ENCODE results near the gene SLC38A10.

Gene SLC38A10

DNA sequence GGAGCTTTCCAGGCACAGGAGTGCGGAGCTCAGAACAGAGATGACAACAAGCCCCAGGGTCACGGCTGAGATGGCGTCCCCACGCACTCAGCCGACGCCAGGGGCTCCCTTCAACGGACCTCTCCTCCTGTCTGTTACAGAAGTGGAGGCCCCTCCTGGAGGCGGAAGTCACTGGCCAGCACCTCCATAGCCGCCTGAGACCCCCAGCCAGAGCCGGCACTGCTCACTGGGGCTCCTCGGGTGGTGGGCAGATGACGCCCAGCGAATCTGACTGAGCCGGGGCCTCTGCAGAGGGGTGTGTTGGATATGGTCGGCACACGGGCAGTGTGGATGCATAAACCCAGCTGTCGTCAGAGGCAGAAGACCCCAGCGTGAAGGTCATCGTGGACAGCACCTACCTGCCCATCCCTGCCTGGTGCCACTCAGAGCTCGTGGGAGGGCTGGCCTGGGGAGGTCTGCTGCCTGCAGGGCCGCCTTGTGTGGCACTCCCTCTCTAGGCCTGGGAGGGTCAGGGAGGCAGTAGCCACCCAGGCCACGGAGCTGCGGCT, 36.0 kb downstream of the SLC38A10 start:
- Mint-ChIP-seq H3K4me1 (peaks cover under 1 to 2% of the 10 kb centered on the region in 2 donors), H3K4me3 (no peak overlapping the region), H3K36me3 (peaks cover 19 to 28% of the 10 kb centered on the region in 2 donors), H3K9me3 (no peaks in the 10 kb centered on the region), H3K27ac (no peak overlapping the region), H3K27me3 (no peaks in the 10 kb centered on the region)
- ATAC-seq (replicated peaks) (no peak), DNase-seq (no peak)

DNA sequence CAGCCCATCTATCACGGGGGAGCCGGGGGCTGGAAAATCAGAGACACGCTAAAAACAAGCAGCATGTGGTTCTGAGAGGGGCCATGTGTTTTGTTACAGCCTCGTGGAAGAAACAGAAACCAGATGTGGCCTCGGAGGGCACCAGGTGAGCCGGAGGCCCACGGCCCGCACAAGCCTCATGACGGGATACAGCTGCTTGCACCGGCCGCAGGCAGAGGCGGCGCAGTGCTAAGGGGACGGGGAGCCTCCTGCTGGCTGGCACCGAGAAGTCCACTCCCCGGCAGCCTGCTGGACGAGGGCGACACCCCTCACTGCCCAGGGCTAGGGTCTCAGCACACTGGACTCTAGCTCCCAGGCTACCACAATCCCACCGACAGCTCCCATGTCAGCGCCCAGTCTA, 36.8 kb downstream of the SLC38A10 start:
- Mint-ChIP-seq H3K27ac (no peak overlapping the region), H3K27me3 (no peaks in the 10 kb centered on the region), H3K36me3 (peaks cover 26 to 29% of the 10 kb centered on the region in 2 donors), H3K4me3 (no peak overlapping the region), H3K9me3 (no peaks in the 10 kb centered on the region), H3K4me1 (peaks cover 9% of the 10 kb centered on the region in 2 donors)
- no peak for ATAC-seq (replicated peaks)
- no peak for DNase-seq

DNA sequence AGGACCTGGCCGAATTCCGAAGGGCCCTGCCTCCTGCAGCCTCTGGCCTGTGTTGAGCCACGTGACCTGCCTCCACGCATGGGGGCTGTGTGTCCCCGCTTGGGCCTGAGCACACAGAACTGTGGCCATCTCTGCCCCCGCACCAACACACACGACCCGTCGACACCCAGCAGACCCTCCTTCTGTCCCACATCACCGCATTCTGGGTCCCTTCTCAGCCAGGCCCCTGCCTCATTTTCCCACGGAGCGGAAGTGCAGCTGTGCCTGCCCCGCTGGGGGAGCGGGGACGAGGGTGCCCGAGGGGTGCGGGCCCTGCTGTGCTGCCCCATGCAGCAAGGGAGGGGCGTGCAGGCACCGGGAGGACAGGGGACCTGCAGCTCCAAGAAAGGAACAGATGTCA, 37.6 kb downstream of the SLC38A10 start:
- Mint-ChIP-seq H3K4me3 (no peak overlapping the region), H3K27me3 (no peaks in the 10 kb centered on the region), H3K36me3 (peaks cover 28 to 30% of the 10 kb centered on the region in 2 donors), H3K27ac (peak overlapping the region; percentile 9), H3K4me1 (peaks cover 12 to 13% of the 10 kb centered on the region in 2 donors), H3K9me3 (no peaks in the 10 kb centered on the region)
- ATAC-seq (replicated peaks), result no peak
- no peak for DNase-seq

- no peak overlapping the region for H3K4me3 Mint-ChIP-seq
- no peaks in the 10 kb centered on the region for H3K27me3 Mint-ChIP-seq
- DNase-seq, result no peak
- no peaks in the 10 kb centered on the region for H3K9me3 Mint-ChIP-seq
- peaks cover 12 to 19% of the 10 kb centered on the region in 2 donors for H3K4me1 Mint-ChIP-seq
- no peak overlapping the region for H3K27ac Mint-ChIP-seq
- ATAC-seq (replicated peaks), result peak in 1 of 2 donors; percentile 16
- H3K36me3 Mint-ChIP-seq, result peaks cover 29 to 30% of the 10 kb centered on the region in 2 donors
These were observed 38.5 kb downstream of the SLC38A10 start for GRCh38 chr17:81256616-81257015.

GRCh38 chr17:81254955-81255717, 40.0 kb downstream of the SLC38A10 start:
- no peak for ATAC-seq (replicated peaks)
- H3K27me3 Mint-ChIP-seq, result no peaks in the 10 kb centered on the region
- H3K9me3 Mint-ChIP-seq, result no peaks in the 10 kb centered on the region
- no peak overlapping the region for H3K27ac Mint-ChIP-seq
- peaks cover 29 to 30% of the 10 kb centered on the region in 2 donors for H3K36me3 Mint-ChIP-seq
- H3K4me3 Mint-ChIP-seq, result no peak overlapping the region
- DNase-seq, result no peak
- peaks cover 14 to 19% of the 10 kb centered on the region in 2 donors for H3K4me1 Mint-ChIP-seq

GRCh38 chr17:81253358-81254131, 41.6 kb downstream of the SLC38A10 start:
- peak; percentile 73 to 76 for ATAC-seq (replicated peaks)
- no peak overlapping the region for H3K4me3 Mint-ChIP-seq

GRCh38 chr17:81252987-81253329, 42.1 kb downstream of the SLC38A10 start:
- Mint-ChIP-seq H3K4me3 (no peak overlapping the region), H3K9me3 (no peaks in the 10 kb centered on the region), H3K36me3 (peaks cover 35 to 39% of the 10 kb centered on the region in 2 donors), H3K27ac (peak overlapping the region; percentile 65), H3K4me1 (peaks cover 14 to 19% of the 10 kb centered on the region in 2 donors), H3K27me3 (no peaks in the 10 kb centered on the region)
- DNase-seq (no peak), ATAC-seq (replicated peaks) (no peak)

More at GRCh38 chr17:81253358-81254131, 41.6 kb downstream of the SLC38A10 start:
- Mint-ChIP-seq H3K4me1 (peaks cover 14 to 19% of the 10 kb centered on the region in 2 donors), H3K27ac (peak overlapping the region; percentile 65), H3K9me3 (no peaks in the 10 kb centered on the region), H3K36me3 (peaks cover 31 to 33% of the 10 kb centered on the region in 2 donors), H3K27me3 (no peaks in the 10 kb centered on the region)
- no peak for DNase-seq

DNA sequence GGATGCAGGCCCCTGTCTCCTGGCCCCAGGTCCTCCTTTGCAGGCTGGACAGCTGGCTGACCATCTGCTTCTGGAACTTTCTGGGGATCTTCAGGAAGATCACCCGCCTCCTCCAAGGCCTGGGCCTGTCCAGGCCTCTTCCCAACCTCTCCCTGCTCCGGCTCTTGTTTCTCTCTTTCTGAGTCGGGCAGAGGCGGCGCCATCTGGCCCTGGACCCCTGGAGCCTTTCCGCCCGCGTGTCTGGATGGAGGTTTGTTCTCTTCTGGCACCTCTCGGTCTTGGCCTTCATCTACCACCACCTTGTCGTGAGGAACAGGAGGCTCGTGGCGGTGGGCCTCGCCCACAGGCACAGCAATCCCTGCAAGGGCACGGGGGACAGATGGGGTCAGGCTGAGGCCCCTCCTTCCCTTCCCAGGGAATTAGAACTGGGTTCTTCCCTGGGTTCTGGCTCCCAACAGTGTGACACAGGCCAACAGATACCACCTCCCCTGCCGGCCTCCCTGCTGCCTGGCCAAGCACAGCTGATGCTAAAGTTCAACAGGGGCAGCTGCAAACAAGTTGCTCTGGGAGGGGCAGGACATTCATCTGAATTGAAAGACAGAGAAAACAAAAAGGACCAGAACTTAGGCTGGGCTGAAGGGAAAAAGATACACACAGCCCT, 42.7 kb downstream of the SLC38A10 start:
- Mint-ChIP-seq H3K4me3 (peak overlapping the region in 1 of 2 donors; percentile 25), H3K36me3 (peaks cover 35 to 38% of the 10 kb centered on the region in 2 donors), H3K9me3 (no peaks in the 10 kb centered on the region), H3K27me3 (no peaks in the 10 kb centered on the region), H3K4me1 (peaks cover 14 to 19% of the 10 kb centered on the region in 2 donors), H3K27ac (no peak overlapping the region)
- DNase-seq, result no peak
- no peak for ATAC-seq (replicated peaks)

- DNase-seq, result no peak
- H3K27ac Mint-ChIP-seq, result no peak overlapping the region
- no peaks in the 10 kb centered on the region for H3K27me3 Mint-ChIP-seq
- no peak for ATAC-seq (replicated peaks)
- no peak overlapping the region for H3K4me3 Mint-ChIP-seq
- H3K9me3 Mint-ChIP-seq, result no peaks in the 10 kb centered on the region
- peaks cover 40 to 41% of the 10 kb centered on the region in 2 donors for H3K36me3 Mint-ChIP-seq
- H3K4me1 Mint-ChIP-seq, result peaks cover 13 to 19% of the 10 kb centered on the region in 2 donors
These were observed 43.3 kb downstream of the SLC38A10 start for GRCh38 chr17:81251709-81252301.

GRCh38 chr17:81251094-81251708, 43.9 kb downstream of the SLC38A10 start:
- ATAC-seq (replicated peaks), result no peak
- Mint-ChIP-seq H3K4me1 (peaks cover 13 to 19% of the 10 kb centered on the region in 2 donors), H3K27ac (no peak overlapping the region), H3K36me3 (peaks cover 42 to 43% of the 10 kb centered on the region in 2 donors), H3K9me3 (no peaks in the 10 kb centered on the region), H3K4me3 (no peak overlapping the region), H3K27me3 (no peaks in the 10 kb centered on the region)
- no peak for DNase-seq

GRCh38 chr17:81250286-81251093, 44.6 kb downstream of the SLC38A10 start:
- ATAC-seq (replicated peaks), result no peak

GRCh38 chr17:81249223-81250040, 45.7 kb downstream of the SLC38A10 start:
- Mint-ChIP-seq H3K27ac (peak overlapping the region; percentile 42), H3K36me3 (peaks cover 43 to 51% of the 10 kb centered on the region in 2 donors), H3K27me3 (no peaks in the 10 kb centered on the region), H3K9me3 (no peaks in the 10 kb centered on the region), H3K4me3 (no peak overlapping the region), H3K4me1 (peaks cover 19 to 27% of the 10 kb centered on the region in 2 donors)
- ATAC-seq (replicated peaks) (no peak), DNase-seq (no peak)

More at GRCh38 chr17:81250286-81251093, 44.6 kb downstream of the SLC38A10 start:
- no peak for DNase-seq
- H3K9me3 Mint-ChIP-seq, result no peaks in the 10 kb centered on the region
- no peaks in the 10 kb centered on the region for H3K27me3 Mint-ChIP-seq
- H3K27ac Mint-ChIP-seq, result no peak overlapping the region
- peaks cover 13 to 19% of the 10 kb centered on the region in 2 donors for H3K4me1 Mint-ChIP-seq
- peaks cover 41 to 43% of the 10 kb centered on the region in 2 donors for H3K36me3 Mint-ChIP-seq
- no peak overlapping the region for H3K4me3 Mint-ChIP-seq

Data from stimulated activated naive B cell treated with anti-CD40 and anti-IgM and Interleukin-4, amounts not matched to agents 10 μg/mL and 1 μg/mL and 100 μg/mL, for 72 hours (primary cell).